HG03354 (cell line): Measurements from ENCODE around the gene AICDA.
A peak's percentile ranks its signal among the peaks of the same experiment; 100 is the strongest.
"Not testable (repeated sequence)": the region's sequence is repeated elsewhere in the genome, so short reads cannot be mapped to it uniquely, and the experiment has no call there.

ENCODE experiments used
- ATAC-seq: cut with Tn5 transposase; IDR thresholded peaks from one replicate; pipeline ENCODE4 v1.9.1; 2021; ENCODE audit warnings: mild to moderate bottlenecking; ENCODE audit not compliant: unreplicated experiment, poor library complexity, severe bottlenecking

AICDA gene

DNA sequence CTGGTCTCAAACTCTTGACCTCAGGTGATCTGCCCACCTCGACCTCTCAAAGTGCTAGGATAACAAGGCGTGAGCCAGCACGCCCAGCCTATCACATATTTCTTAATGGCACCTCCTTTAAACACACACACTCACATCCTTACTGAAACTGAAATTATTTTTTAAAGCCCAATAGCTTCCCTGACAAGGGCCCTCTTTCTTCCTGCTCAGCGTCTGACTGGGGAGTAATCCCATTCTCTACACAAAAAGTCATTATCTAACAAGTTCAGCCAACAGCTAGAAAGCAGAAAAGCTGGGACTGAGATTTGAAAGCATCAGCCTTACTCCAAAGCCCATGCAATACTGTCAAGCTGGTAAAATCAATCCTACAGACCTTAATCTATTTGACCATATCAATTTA lies 10.0 kb upstream of the AICDA start:
- no peak for ATAC-seq

- ATAC-seq = no peak
Measured at GRCh38 chr12:8615206-8615605, 2.5 kb upstream of the AICDA start.

GRCh38 chr12:8613881-8614280 lies 1.2 kb upstream of the AICDA start:
- ATAC-seq = not testable (repeated sequence)

DNA sequence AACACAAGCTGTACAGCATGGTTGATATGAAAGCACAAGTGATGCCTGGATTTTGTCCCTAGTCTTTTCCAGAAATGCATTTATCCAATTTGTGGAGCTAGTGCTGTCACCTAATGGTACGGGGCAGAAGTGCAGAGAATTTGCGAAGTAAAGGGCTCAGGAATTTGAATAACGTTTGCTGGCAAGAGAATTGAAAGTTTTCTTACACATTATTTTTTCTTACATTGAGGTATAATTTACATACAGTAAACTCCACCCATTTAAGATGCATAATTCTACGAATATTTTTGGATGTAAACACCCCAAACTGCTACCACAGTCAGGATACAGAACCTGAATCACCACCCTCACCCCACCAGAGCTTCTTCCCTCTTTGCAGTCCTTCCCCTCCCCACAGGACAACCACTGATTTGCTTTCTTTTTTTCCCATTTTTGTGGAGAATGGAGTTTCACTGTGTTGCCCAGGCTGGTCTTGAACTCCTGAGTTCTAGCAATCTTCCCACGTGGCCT lies 3.5 kb downstream of the AICDA start:
- ATAC-seq = no peak

DNA sequence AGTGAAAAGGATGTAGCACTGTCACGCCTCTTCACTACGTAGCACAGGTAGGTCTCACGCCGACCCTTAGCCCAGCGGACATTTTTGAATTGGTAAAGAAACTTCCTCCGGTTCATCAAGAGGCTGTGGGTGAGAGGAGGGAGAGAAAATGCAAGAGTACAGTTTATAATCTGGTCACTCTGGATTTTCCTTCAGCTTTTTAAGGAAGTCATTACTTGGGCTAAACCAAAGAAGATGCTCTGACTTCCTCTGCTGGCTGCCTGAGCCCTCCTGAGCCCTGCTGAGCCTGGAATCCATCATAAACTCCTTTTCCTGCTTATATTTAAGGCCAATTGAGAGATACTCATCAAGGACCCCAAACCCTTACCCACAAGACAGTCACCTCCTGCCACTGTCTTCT lies 5.8 kb downstream of the AICDA start:
- ATAC-seq = no peak

GRCh38 chr12:8605057-8605456 lies 7.6 kb downstream of the AICDA start:
- ATAC-seq = no peak

DNA sequence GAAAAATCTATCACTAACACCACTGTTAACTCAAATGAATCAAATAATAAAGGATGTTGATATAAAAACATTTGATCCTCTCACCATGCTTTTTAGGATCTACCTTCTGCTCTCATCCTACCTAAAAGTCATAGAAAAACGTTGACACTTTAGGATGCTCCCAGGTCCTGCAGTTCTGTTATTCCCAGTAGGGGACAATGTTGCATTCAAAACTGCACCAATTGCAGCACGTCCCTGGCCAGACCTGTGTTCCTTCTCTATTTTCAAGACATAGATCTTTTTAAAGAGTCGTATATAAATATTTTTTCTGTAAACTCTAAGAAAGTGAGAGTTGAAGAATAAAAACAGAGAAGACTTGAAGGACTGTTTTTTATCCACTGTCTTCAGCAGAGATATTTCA lies 8.8 kb downstream of the AICDA start:
- ATAC-seq = no peak

DNA sequence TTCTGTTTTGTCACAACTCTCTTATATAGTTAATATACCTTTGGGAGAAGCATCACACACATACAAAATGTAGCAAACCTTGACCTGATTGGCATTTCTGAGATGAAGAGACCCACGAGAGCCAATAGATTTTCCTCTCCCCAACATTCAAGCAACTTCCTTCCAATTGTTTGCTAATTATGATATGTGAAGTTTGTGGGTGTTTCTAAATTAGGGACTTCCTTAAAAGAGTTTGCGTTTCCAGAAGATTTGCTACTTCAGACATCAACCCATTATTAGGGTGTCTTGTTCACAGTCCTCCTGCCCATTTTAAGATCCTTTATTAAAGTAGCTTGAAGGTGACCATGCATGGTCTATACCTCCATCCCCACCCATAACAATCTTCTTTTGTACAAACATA lies 9.4 kb downstream of the AICDA start:
- ATAC-seq = no peak

DNA sequence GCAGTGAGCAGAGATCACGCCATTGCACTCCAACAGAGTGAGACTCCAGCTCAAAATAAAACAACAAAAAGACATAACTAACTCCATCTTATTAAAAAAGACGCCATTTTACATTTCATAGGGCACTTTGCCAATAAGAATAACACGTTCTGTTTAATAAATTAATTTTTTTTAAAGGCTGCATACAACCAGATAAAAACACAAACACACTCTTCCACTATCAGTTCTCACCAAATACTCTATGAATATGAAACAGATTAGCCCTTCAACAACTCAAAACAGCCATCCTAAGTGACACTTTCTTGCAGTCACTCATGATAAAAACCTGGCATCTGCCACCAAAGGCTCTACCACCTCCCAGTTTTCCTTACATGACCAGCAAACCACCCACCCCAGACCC lies 16.1 kb downstream of the AICDA start:
- ATAC-seq = no peak

- ATAC-seq = no peak
Measured at GRCh38 chr12:8594072-8594471, 18.6 kb downstream of the AICDA start.

DNA sequence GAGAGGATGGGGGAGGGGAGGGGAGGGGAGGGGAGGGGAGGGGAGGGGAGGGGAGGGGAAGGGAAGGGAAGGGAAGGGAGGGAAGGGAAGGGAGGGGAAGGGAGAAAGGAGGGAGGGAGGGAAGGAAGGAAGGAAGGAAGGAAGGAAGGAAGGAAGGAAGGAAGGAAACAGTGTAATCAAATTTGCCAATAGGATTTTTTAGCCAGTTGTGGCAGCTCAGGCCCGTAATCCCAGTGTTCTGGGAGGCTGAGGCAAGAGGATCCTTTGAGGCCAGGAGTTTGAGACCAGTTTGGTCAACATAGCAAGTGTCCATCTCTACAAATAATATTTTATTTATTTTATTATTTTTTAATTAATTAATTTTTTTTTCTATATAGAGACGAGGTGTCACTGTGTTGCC lies 19.4 kb downstream of the AICDA start:
- ATAC-seq = no peak

DNA sequence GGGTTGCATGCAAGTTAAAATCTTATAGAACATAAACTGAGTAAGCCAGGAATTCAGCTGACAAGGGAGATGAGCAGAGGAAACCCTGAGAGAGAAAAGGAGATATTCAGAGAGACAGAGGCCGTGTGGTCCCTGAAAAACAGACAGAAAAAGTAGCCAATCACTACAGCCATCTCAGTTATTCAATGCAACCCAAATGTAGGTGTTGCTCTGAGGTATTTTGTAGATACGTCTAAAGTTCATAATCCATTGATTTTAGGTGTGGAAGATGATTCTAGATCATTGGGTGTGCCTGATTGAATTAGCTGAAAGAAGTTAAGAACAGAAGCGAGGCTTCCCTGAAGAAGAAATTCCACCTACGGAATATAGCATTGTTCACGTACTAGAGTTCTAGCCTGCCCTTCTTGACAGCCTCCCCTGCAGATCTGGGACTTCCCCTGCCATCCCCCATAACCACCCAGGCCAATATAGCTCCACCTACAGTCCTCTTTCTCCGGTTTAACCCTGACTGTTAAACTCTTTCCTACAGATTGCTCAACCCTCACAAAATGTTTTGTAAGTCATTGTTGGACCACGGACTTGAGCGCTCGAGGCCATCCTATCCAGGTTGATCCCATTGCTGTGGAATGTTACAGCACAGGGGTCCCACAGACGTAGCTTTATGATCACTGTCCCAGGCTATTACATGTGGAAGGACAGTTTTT lies 21.7 kb downstream of the AICDA start:
- peak; percentile 78 for ATAC-seq

DNA sequence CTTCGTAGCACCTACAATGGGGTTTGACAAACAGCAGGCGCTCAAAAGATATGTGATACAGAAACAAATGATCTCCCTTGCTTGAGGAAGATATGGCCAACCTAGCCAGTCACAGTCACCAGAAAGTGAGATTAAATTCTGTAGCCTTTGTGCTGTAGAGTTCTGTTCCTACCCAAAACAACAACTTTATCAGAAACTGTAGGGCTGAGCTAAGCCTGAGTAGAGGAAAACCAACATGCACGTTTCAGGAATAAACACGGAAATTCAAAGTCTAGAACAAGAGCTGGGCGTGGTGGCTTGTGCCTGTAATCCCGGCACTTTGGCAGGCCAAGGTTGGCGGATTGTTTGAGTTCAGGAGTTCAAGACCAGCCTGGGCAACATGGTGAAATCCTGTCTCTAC lies 23.0 kb downstream of the AICDA start:
- ATAC-seq = no peak

DNA sequence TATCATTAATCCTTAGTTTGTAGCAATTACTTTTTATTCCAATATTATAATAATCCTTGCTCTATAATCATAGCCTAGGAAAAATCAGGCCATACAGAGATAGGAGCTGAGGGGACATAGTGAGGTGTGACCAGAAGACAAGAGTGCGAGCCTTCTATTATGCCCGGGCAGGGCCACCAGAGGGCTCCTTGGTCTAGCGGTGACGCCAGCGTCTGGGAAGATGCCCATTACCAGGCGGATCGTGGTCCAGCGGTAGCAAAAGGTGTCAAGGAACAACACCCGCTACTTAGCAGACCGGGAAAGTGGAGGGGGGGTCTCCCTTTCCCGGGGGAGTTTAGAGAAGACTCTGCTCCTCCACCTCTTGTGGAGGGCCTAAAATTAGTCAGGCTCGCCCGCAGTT lies 28.2 kb downstream of the AICDA start:
- ATAC-seq = not testable (repeated sequence)

GRCh38 chr12:8584004-8584403 lies 28.7 kb downstream of the AICDA start:
- ATAC-seq = no peak

DNA sequence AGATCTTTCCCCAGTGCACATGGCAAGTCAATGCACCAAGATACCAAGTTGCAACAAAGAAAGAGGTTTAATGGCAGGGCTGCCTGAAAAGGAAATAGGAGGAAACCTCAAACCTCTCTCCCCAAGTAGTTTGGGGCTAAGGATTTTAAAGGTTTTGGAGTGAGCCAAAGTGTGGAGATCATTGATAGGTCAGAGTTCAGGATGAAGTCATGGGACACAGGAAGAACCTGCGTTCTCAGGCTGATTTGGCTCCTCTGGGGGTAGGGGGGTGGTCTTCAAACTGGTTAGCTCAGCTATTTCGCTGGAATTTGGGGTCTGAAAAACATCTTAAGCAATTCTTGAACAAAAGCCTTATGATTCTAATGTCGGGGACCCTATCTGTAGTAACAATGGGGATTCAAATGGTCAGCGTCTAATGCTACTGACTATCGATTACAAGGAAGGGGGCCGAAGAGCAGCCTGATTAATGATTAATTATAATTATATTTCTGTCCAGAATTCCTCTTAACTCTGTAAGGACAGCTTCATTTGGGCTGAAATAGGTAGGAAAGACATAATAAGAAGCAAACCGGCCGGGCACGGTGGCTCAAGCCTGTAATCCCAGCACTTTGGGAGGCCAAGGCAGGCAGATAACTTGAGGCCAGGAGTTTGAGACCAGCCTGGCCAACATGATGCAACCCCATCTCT lies 31.4 kb downstream of the AICDA start:
- ATAC-seq = no peak

DNA sequence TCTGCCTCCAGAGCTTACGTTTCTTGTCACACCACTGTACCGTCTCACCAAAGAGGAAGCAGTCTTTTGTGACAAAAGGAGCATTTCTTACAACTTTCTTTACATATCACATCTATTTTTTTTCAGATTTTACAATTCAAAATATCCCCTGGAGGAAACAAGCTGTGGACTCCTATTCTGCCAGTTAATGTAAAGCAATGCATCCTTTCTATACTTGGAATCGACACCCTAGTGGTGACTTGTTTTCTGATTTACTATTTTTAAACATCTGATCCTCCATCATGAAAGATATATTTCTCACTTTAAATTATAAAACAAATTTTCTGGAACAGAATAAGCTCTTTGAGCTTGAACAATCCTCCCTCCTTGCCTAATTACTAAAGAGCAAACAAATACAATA lies 34.8 kb downstream of the AICDA start:
- no peak for ATAC-seq

- ATAC-seq = no peak
Measured at GRCh38 chr12:8572507-8572906, 40.2 kb downstream of the AICDA start.

DNA sequence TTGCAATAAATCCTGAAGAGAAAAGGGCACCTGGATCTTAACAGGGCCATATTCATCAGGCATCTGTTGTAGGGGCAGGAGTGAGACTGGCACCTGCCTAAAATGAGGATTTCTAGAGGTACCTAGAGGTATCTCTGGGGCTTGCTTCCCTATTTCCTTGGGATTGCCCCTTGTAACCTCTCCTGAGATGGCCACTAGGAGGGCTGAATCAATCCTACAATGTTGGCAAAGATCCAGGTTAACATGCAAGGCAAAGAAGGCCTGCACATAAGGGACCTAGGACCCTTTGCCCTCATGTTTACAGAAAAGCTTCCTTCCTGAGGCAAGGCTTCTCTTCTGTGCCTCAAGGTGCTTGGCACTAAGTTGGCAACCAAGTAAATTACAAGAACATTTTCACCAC lies 46.1 kb downstream of the AICDA start:
- no peak for ATAC-seq

GRCh38 chr12:8566052-8566451 lies 46.6 kb downstream of the AICDA start:
- not testable (repeated sequence) for ATAC-seq

- no peak for ATAC-seq
Measured at GRCh38 chr12:8564656-8565055, 48.0 kb downstream of the AICDA start.
